ENCODE results near the gene PHKG1. TPM values are rescaled to one million over a fixed set of nuclear protein-coding genes. Genes with fewer than 3 reads are reported as not detected.

PHKG1 gene
- 0.61 TPM in 1 of 2 replicates, not detected in the other for total RNA-seq (2021; fragmentation: NEBNext Ultra II Directional; extraction: Animal tissue kit (Norgen Biotek cat#: 25700))
- polyA plus RNA-seq (2011; rRNA removed) = 0.03 and 0.14 TPM in 2 replicates
- 0.12 TPM for polyA plus RNA-seq (2011; cell fraction: cytosol; rRNA removed)
- 1.0 TPM for polyA plus RNA-seq (2011; cell fraction: nucleus; rRNA removed)
- 0.25 to 1.7 TPM (median 0.66 TPM) in 4 replicates for polyA plus RNA-seq (2012, experiment 1 of 2)
- 0.25 TPM for polyA plus RNA-seq (2012, experiment 2 of 2)
- 0.02 TPM for polyA plus RNA-seq (2013, experiment 1 of 2)
- polyA plus RNA-seq (2013, experiment 2 of 2) = 0.07 TPM
- polyA minus RNA-seq (2011; rRNA and poly(A)+ RNA removed) = 0.12 TPM in 1 of 2 replicates, not detected in the other
- polyA minus RNA-seq (2011; cell fraction: cytosol; rRNA and poly(A)+ RNA removed) = not detected
- polyA minus RNA-seq (2011; cell fraction: nucleus; rRNA and poly(A)+ RNA removed) = not detected
- long read RNA-seq, experiment 1 = 0 reads
- long read RNA-seq, experiment 2 = 0 reads

DNA sequence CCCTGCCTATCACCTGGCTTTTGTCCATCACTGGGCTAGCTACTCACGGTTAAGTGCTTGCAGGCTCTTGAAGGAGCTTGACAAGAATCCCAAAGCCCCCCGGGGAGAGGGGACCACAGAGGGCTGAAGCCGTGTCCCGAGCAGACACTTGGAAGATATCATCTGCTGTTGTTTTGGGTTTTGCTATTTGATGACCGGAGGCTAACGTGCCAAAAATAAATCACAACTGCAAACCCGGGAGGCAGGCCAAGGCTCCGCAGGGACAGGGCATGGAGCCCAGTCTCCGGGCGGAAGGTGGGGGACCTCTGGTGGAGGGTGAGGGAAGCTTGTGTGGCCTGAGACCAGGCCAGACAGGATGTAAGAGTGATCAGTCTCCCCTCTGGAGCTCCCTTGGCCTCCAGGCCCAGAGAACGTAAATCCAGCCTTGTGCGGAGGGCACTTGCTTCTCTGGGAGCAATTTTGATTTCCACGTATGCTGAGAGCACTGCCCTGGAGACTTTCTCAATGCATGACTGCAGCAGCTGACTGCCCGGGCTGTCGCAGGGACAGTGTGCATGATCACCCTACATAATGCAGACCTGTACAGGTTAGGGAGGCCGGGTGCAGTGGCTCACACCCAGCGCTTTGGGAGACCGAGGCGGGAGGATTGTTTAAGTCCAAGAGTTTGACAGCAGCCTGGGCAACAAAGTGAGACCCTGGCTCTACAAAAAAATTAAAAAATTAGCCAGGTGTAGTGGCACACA, at the start of gene PHKG1:
Gene PHKG1 (minus strand): TSS at position 164 of the 743 bp plus-strand sequence. CDS start 4,011 bp downstream, outside the sequence.
- 85% methylated on average over 17 of the region's 19 CpGs; no CpG with 5 or more reads in 1 of the 2 experiments for WGBS, 2 experiments (ENCODE audit: extremely low coverage in 1 of 2, insufficient coverage in 1 of 2, insufficient read length in 1 of 2, insufficient replicate concordance in 2 of 2, low coverage in 1 of 2, low lambda C conversion rate in 2 of 2, missing lambda C conversion rate in 1 of 2)
- H2AFZ ChIP-seq (ENCODE audit: low read length) = no peak within 1 kb of the TSS
- H2BK15ac ChIP-seq (ENCODE audit: low read length) = no peak within 1 kb of the TSS
- no peak for FAIRE-seq
- TF ChIP-seq RXRA (IDR thresholded peaks at IDR 0.05; ENCODE audit: insufficient read depth, low read depth, low read length) = no peak
- no peak for TF ChIP-seq FOSL1 (IDR thresholded peaks at IDR 0.05; ENCODE audit: insufficient read depth, low read depth, low read length)
- no peak for TF ChIP-seq YY1 (IDR thresholded peaks at IDR 0.05; ENCODE audit: low read depth, low read length)
- TF ChIP-seq, protein P1, sequence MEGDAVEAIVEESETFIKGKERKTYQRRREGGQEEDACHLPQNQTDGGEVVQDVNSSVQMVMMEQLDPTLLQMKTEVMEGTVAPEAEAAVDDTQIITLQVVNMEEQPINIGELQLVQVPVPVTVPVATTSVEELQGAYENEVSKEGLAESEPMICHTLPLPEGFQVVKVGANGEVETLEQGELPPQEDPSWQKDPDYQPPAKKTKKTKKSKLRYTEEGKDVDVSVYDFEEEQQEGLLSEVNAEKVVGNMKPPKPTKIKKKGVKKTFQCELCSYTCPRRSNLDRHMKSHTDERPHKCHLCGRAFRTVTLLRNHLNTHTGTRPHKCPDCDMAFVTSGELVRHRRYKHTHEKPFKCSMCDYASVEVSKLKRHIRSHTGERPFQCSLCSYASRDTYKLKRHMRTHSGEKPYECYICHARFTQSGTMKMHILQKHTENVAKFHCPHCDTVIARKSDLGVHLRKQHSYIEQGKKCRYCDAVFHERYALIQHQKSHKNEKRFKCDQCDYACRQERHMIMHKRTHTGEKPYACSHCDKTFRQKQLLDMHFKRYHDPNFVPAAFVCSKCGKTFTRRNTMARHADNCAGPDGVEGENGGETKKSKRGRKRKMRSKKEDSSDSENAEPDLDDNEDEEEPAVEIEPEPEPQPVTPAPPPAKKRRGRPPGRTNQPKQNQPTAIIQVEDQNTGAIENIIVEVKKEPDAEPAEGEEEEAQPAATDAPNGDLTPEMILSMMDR (IDR thresholded peaks at IDR 0.05; ENCODE audit: control extremely low read depth in 1 of 3, insufficient read depth in 1 of 3, low read depth in 1 of 3, low read length in 3 of 3) = peak; percentile 44 to 60 (median 57)
- peak; percentile 55 to 65 for TF ChIP-seq RAD21 (IDR thresholded peaks at IDR 0.05 in 1 of 2, conservative IDR thresholded peaks at IDR 0.05 in 1 of 2; ENCODE audit: low read depth in 2 of 2, low read length in 2 of 2)
- TF ChIP-seq POLR2A (IDR thresholded peaks at IDR 0.05; ENCODE audit: control extremely low read depth in 1 of 2, low read depth in 2 of 2, low read length in 2 of 2) = 0 out of 3 replicates have a peak, but pooled peaks of 1 of the 2 experiments have one; percentile 17
- H2BK120ac ChIP-seq (replicated peaks; ENCODE audit: low read depth, low read length) = no peak within 1 kb of the TSS
- no peaks in the 10 kb centered on the region for H3K79me2 ChIP-seq (ENCODE audit: control insufficient read depth in 1 of 2, insufficient read depth in 2 of 2, low read length in 2 of 2)
- no peaks in the 10 kb centered on the region for H3K79me1 ChIP-seq (ENCODE audit: low read depth, low read length)
- H3K27ac ChIP-seq (ENCODE audit: low read depth, low read length) = no peak within 1 kb of the TSS
- no peak within 1 kb of the TSS for H2BK5ac ChIP-seq (ENCODE audit: low read depth, low read length)
- no peak within 1 kb of the TSS for H3K56ac ChIP-seq (replicated peaks; ENCODE audit: insufficient read length, low read depth, low read length)
- H2BK20ac ChIP-seq (ENCODE audit: low read length) = no peak within 1 kb of the TSS
- H3K4ac ChIP-seq (replicated peaks; ENCODE audit: insufficient read length, low read depth, low read length) = no peak within 1 kb of the TSS
- ChIA-PET CTCF (ENCODE audit: partially characterized antibody) (interaction anchor here (1.0 to 3.8 kb wide), 6 partner anchors 10 to 118 kb away, joined by 3 to 23 read pairs (median 4); no protein-coding TSS in a partner anchor), POLR2A (ENCODE audit: partially characterized antibody) (interaction anchor here (0.6 to 3.3 kb wide), 12 partner anchors 8 to 1407 kb away, joined by 3 to 18 read pairs (median 4); partner anchors contain the start of genes CCT6A and PSPH)
- H3K4me3 ChIP-seq (ENCODE audit: extremely low read depth in 1 of 4, insufficient read depth in 2 of 4, low read depth in 3 of 4, low read length in 4 of 4) = no peak within 1 kb of the TSS
- H2BK12ac ChIP-seq (ENCODE audit: low read depth, low read length) = no peak within 1 kb of the TSS
- H4K5ac ChIP-seq (ENCODE audit: insufficient read length, low read depth, low read length) = no peak within 1 kb of the TSS
- H3K9ac ChIP-seq (replicated peaks in 1 of 4; ENCODE audit: extremely low read depth in 1 of 4, low read depth in 3 of 4, low read length in 3 of 4) = no peak within 1 kb of the TSS
- H3K4me2 ChIP-seq (ENCODE audit: insufficient read depth in 1 of 2, low read depth in 2 of 2, low read length in 2 of 2) = no peak within 1 kb of the TSS
- no peak within 1 kb of the TSS for H3K14ac ChIP-seq (ENCODE audit: insufficient read length)
- H2AK5ac ChIP-seq (ENCODE audit: low read depth, low read length) = no peak within 1 kb of the TSS
- no peaks in the 10 kb centered on the region for H3K27me3 ChIP-seq (replicated peaks in 1 of 4; ENCODE audit: control insufficient read depth in 3 of 4, extremely low read depth in 1 of 4, insufficient read depth in 3 of 4, low read length in 3 of 4)
- H3K23ac ChIP-seq (ENCODE audit: insufficient read length) = no peak within 1 kb of the TSS
- H4K91ac ChIP-seq (replicated peaks; ENCODE audit: insufficient read length, low read length) = no peak within 1 kb of the TSS
- H3K36me3 ChIP-seq (ENCODE audit: control insufficient read depth in 2 of 4, insufficient read depth in 4 of 4, low read length in 3 of 4) = no peaks in the 10 kb centered on the region
- no peak within 1 kb of the TSS for H3K18ac ChIP-seq (ENCODE audit: extremely low read depth, low read length)
- H3K23me2 ChIP-seq (ENCODE audit: low read depth, low read length) = no peaks in the 10 kb centered on the region
- DNase-seq (ENCODE audit: low read depth in 1 of 2, low spot score in 2 of 2) = no peak
- H3K9me3 ChIP-seq (ENCODE audit: insufficient read depth in 2 of 2, low read depth in 1 of 2, low read length in 1 of 2) = peaks cover 0 to 3% of the 10 kb centered on the region in 2 experiments; a peak in 2 of 4 replicates
- no peaks in the 10 kb centered on the region for H4K20me1 ChIP-seq (replicated peaks in 1 of 2; ENCODE audit: control insufficient read depth in 1 of 2, insufficient read depth in 2 of 2, low read length in 2 of 2)
- no peaks in the 10 kb centered on the region for H3K4me1 ChIP-seq (replicated peaks in 1 of 4; ENCODE audit: control insufficient read depth in 3 of 4, insufficient read depth in 4 of 4, low read length in 3 of 4)
- no peak within 1 kb of the TSS for H4K8ac ChIP-seq (ENCODE audit: extremely low read depth, insufficient read depth, low read length)

Measured in H1 (cell line).